Endothelial cell (in vitro differentiated cells): Measurements from ENCODE around the gene TRABD2B. TPM values are rescaled to one million over a fixed set of nuclear protein-coding genes. Genes with fewer than 3 reads are reported as not detected.

ENCODE experiments used
- DNase-seq: peaks from one replicate; pipeline ENCODE4 v3.0.0; 2021; ENCODE audit warnings: low spot score
- H3K27ac Mint-ChIP-seq: one replicate; pipeline ENCODE4 v1.8.0; 2021; ENCODE audit warnings: mixed read lengths, inconsistent platforms; ENCODE audit not compliant: unreplicated experiment
- H3K27me3 Mint-ChIP-seq: one replicate; pipeline ENCODE4 v1.8.0; 2021; ENCODE audit warnings: mild to moderate bottlenecking, moderate library complexity, mixed read lengths, inconsistent platforms; ENCODE audit not compliant: unreplicated experiment
- H3K36me3 Mint-ChIP-seq: one replicate; pipeline ENCODE4 v1.8.0; 2021; ENCODE audit warnings: mild to moderate bottlenecking, low read depth, mixed read lengths, inconsistent platforms; ENCODE audit not compliant: unreplicated experiment
- H3K4me1 Mint-ChIP-seq: one replicate; pipeline ENCODE4 v1.8.0; 2021; ENCODE audit warnings: mild to moderate bottlenecking, mixed read lengths, inconsistent platforms; ENCODE audit not compliant: unreplicated experiment
- H3K4me3 Mint-ChIP-seq: one replicate; pipeline ENCODE4 v1.8.0; 2021; ENCODE audit warnings: mild to moderate bottlenecking, mixed read lengths, inconsistent platforms; ENCODE audit not compliant: unreplicated experiment
- H3K9me3 Mint-ChIP-seq: one replicate; pipeline ENCODE4 v1.8.0; 2021; ENCODE audit warnings: mixed read lengths, inconsistent platforms; ENCODE audit not compliant: unreplicated experiment
- total RNA-seq: library from RNA; stranded (reverse); fragmentation: NEBNext Ultra II Directional; extraction: Animal tissue kit (Norgen Biotek cat#: 25700); gene quantifications from one replicate; pipeline ENCODE4 v1.2.1, GENCODE V29; 2021; ENCODE audit not compliant: unreplicated experiment
- TF ChIP-seq, protein P1 (sequence below): fragments of 200-600 bp; sonication (generic); IDR thresholded peaks from one replicate; pipeline ENCODE4 v1.5.0; 2021; ENCODE audit warnings: antibody characterized with exemption; ENCODE audit not compliant: unreplicated experiment

TRABD2B gene
- total RNA-seq, 1 donor from 2014 or later: 1.0 TPM

GRCh38 chr1:47984175-47984789 lies 12.9 kb downstream of the TRABD2B start:
- H3K9me3 Mint-ChIP-seq: no peaks in the 10 kb centered on the region
- peak overlapping the region; percentile 84 for H3K4me3 Mint-ChIP-seq
- H3K36me3 Mint-ChIP-seq: peaks cover 5% of the 10 kb centered on the region
- H3K27ac Mint-ChIP-seq: peak overlapping the region; percentile 27
- DNase-seq: peak; percentile 37
- peaks cover 17% of the 10 kb centered on the region for H3K4me1 Mint-ChIP-seq
- peaks cover 10% of the 10 kb centered on the region for H3K27me3 Mint-ChIP-seq
- TF ChIP-seq, protein P1, sequence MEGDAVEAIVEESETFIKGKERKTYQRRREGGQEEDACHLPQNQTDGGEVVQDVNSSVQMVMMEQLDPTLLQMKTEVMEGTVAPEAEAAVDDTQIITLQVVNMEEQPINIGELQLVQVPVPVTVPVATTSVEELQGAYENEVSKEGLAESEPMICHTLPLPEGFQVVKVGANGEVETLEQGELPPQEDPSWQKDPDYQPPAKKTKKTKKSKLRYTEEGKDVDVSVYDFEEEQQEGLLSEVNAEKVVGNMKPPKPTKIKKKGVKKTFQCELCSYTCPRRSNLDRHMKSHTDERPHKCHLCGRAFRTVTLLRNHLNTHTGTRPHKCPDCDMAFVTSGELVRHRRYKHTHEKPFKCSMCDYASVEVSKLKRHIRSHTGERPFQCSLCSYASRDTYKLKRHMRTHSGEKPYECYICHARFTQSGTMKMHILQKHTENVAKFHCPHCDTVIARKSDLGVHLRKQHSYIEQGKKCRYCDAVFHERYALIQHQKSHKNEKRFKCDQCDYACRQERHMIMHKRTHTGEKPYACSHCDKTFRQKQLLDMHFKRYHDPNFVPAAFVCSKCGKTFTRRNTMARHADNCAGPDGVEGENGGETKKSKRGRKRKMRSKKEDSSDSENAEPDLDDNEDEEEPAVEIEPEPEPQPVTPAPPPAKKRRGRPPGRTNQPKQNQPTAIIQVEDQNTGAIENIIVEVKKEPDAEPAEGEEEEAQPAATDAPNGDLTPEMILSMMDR: no peak

DNA sequence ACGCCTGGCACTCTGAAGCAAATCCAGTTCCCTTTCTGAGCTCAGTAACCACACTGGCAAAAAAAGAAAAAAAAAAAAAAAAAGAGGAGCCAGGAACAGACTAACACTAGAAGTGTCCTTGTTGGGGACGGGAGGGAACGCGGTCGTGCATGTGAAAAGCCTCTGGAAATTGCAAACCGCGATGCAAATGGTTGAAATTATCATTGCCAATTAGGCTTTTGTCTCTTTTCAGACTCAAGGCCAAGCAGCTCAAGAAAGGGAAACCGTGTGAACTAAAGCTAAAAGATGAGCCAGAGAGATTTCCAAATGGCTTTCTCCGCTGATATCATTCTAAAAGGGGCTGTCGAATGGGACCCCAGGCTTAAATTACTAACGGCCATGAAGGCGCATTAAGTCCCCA lies 13.5 kb downstream of the TRABD2B start:
- Mint-ChIP-seq H3K4me3 (peak overlapping the region; percentile 40), H3K36me3 (peaks cover 5% of the 10 kb centered on the region), H3K27me3 (peaks cover 10% of the 10 kb centered on the region), H3K4me1 (peaks cover 17% of the 10 kb centered on the region), H3K9me3 (no peaks in the 10 kb centered on the region), H3K27ac (no peak overlapping the region)
- TF ChIP-seq, protein P1: no peak
- DNase-seq: no peak

DNA sequence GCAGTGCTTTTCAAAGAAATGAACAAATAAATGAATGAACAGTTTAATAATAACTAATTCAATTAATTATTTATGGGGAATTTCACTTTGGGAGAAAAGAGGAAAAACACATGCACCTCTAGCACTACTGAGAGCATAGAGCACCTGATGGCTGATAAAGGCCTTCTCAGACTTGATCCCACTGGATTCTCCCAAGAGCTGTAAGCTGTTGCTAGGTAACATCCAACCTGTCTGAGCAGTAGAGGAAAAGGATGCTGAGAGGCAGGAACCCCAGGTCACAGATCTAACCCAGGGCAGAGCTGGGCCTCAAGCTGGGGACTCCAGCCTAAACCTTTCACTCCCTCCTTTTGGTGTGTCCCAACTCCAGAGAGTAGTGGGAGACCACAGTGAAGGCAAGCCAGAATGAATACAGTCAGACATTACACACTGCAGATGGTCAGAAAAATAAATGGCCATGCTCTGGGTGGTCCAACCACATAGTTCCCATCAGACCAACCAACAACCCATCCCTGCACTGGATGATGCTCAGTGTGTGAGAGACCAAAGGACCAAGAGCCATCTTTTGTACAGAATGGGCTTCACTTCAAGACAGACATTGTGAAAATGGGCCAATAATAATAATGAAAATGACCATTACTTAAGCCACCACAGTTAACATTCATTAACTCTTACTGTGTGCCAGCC lies 15.4 kb downstream of the TRABD2B start:
- Mint-ChIP-seq H3K27me3 (peaks cover 10% of the 10 kb centered on the region), H3K27ac (no peak overlapping the region), H3K9me3 (no peaks in the 10 kb centered on the region), H3K4me3 (no peak overlapping the region), H3K4me1 (peaks cover 25% of the 10 kb centered on the region), H3K36me3 (no peaks in the 10 kb centered on the region)
- TF ChIP-seq, protein P1: no peak
- DNase-seq: no peak

- Mint-ChIP-seq H3K36me3 (no peaks in the 10 kb centered on the region), H3K4me1 (peaks cover 30% of the 10 kb centered on the region), H3K27ac (peak overlapping the region; percentile 10), H3K9me3 (no peaks in the 10 kb centered on the region), H3K4me3 (no peak overlapping the region), H3K27me3 (peaks cover 10% of the 10 kb centered on the region)
- TF ChIP-seq, protein P1: no peak
- DNase-seq: no peak
Measured at GRCh38 chr1:47980501-47980900, 16.7 kb downstream of the TRABD2B start.

DNA sequence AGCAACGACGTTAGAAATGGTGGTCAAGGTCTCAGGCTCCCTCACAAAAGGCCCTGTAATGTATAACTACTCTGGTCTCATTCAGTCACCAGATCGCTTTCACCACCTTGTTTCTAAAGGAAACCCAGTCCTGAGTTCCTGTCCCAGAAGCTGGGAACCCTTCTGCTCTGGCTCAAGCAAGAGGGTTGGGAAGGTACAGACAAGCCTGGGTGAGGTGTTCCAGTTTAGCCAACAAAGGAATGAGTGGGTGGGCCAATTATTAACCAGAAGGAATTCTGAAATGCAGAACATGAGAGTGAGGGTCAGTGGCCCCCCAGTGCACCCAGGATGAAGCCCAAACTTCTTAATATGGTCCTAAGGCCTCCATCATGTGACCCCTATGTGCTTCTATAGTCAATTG lies 17.5 kb downstream of the TRABD2B start:
- DNase-seq: no peak
- H3K36me3 Mint-ChIP-seq: no peaks in the 10 kb centered on the region
- peaks cover 7% of the 10 kb centered on the region for H3K27me3 Mint-ChIP-seq
- no peaks in the 10 kb centered on the region for H3K9me3 Mint-ChIP-seq
- H3K4me3 Mint-ChIP-seq: no peak overlapping the region
- H3K4me1 Mint-ChIP-seq: peaks cover 32% of the 10 kb centered on the region
- no peak overlapping the region for H3K27ac Mint-ChIP-seq
- TF ChIP-seq, protein P1: no peak
